GM23338 (cell line): Measurements from ENCODE around the gene SF3A1.

Experiments used
- CREB1 ChIP-seq: fragments of 250-450 bp; sonication (Bioruptor Pico); IDR thresholded peaks from 2 replicates; pipeline ENCODE4 v1.5.0; 2020; ENCODE audit warnings: low read depth, mild to moderate bottlenecking, moderate library complexity
- CTCF ChIP-seq, 2 experiments: fragments of 200-600 bp in 1 of 2; sonication (generic) in 1 of 2; conservative IDR thresholded peaks; 2 replicates each; pipeline versions ENCODE4 v1.5.1 to v1.6.1; 2016 to 2017; ENCODE audit warnings: antibody characterized with exemption in 2 of 2, low read depth in 2 of 2, mild to moderate bottlenecking in 2 of 2, moderate library complexity in 1 of 2
- ETS1 ChIP-seq: IDR thresholded peaks from 2 replicates; pipeline ENCODE4 v1.6.1; 2016; ENCODE audit warnings: antibody characterized with exemption
- EZH2 ChIP-seq: fragments of 200-600 bp; sonication (generic); IDR thresholded peaks from one replicate; pipeline ENCODE4 v1.8.0; 2017; ENCODE audit warnings: antibody characterized with exemption, mild to moderate bottlenecking, low read depth; ENCODE audit not compliant: unreplicated experiment
- EZH2phosphoT487 ChIP-seq: fragments of 200-600 bp; sonication (generic); IDR thresholded peaks from one replicate; pipeline ENCODE4 v1.8.1; 2018; ENCODE audit warnings: antibody characterized with exemption; ENCODE audit not compliant: unreplicated experiment
- JUNB ChIP-seq: IDR thresholded peaks from one replicate; pipeline ENCODE4 v1.6.1; 2016; ENCODE audit warnings: antibody characterized with exemption; ENCODE audit not compliant: unreplicated experiment
- NANOG ChIP-seq: IDR thresholded peaks from 2 replicates; pipeline ENCODE4 v1.6.1; 2016; ENCODE audit warnings: antibody characterized with exemption, borderline replicate concordance
- POLR2AphosphoS5 ChIP-seq: IDR thresholded peaks from 2 replicates; pipeline ENCODE4 v1.6.1; 2016; ENCODE audit warnings: antibody characterized with exemption, low read depth
- REST ChIP-seq: IDR thresholded peaks from one replicate; pipeline ENCODE4 v1.6.1; 2018; ENCODE audit warnings: antibody characterized with exemption; ENCODE audit not compliant: unreplicated experiment
- STAT1 ChIP-seq: IDR thresholded peaks from one replicate; pipeline ENCODE4 v1.6.1; 2016; ENCODE audit warnings: antibody characterized with exemption; ENCODE audit not compliant: unreplicated experiment
- ZNF114 ChIP-seq: fragments of 250-450 bp; sonication (Bioruptor Pico); IDR thresholded peaks from 2 replicates; pipeline ENCODE4 v1.5.0; 2020; ENCODE audit warnings: mild to moderate bottlenecking, moderate library complexity
- ZNF462 ChIP-seq: fragments of 250-450 bp; sonication (Bioruptor Pico); IDR thresholded peaks from 2 replicates; pipeline ENCODE4 v1.5.0; 2020; ENCODE audit warnings: mild to moderate bottlenecking, moderate library complexity

GRCh38 chr22:30286331-30286730 lies 70.4 kb downstream of the SF3A1 start:
- no peak for TF ChIP-seq REST
- TF ChIP-seq CTCF (conservative IDR thresholded peaks at IDR 0.05; ENCODE audit: low read depth in 2 of 2), result no peak
- TF ChIP-seq POLR2AphosphoS5, result no peak
- TF ChIP-seq EZH2phosphoT487, result no peak
- TF ChIP-seq CREB1 (CRISPR knock-in tag), result no peak
- no peak for TF ChIP-seq STAT1
- no peak for TF ChIP-seq EZH2
- no peak for TF ChIP-seq NANOG
- no peak for TF ChIP-seq ZNF114
- no peak for TF ChIP-seq ZNF462 (CRISPR knock-in tag)
- TF ChIP-seq JUNB, result no peak
- TF ChIP-seq ETS1, result no peak
